Spleen (tissue), 11 donors: ENCODE measurements around the gene STX8. TPM values are rescaled to one million over a fixed set of nuclear protein-coding genes. Genes with fewer than 3 reads are reported as not detected.

ENCODE experiments used
- DNase-seq: peaks from one replicate; pipeline ENCODE4 v3.0.0-alpha.2; 2020
- H3K27ac ChIP-seq, 8 donors: fragments of 200-600 bp; sonication (generic) in 7 of 8; 1 replicate in 4 of 8; 2 replicates in 4 of 8; pipeline versions ENCODE4 v1.5.0 to v1.8.0; 2016 to 2021; ENCODE audit warnings: inconsistent platforms in 4 of 8, mild to moderate bottlenecking in 4 of 8, moderate library complexity in 1 of 8
- H3K27me3 ChIP-seq, 7 donors: fragments of 200-600 bp; sonication (generic) in 6 of 7; replicated peaks in 1 of 7; 1 replicate in 4 of 7; 2 replicates in 3 of 7; pipeline versions ENCODE4 v1.5.0 to v1.8.0; 2016 to 2021; ENCODE audit warnings: inconsistent platforms in 3 of 7, mild to moderate bottlenecking in 1 of 7
- H3K36me3 ChIP-seq, 6 donors: fragments of 200-600 bp; sonication (generic) in 5 of 6; 1 replicate in 4 of 6; 2 replicates in 2 of 6; pipeline versions ENCODE4 v1.5.0 to v1.8.0; 2016 to 2021; ENCODE audit warnings: inconsistent platforms in 2 of 6
- H3K4me1 ChIP-seq, 6 donors: fragments of 200-600 bp; sonication (generic) in 5 of 6; 1 replicate in 3 of 6; 2 replicates in 3 of 6; pipeline versions ENCODE4 v1.5.0 to v1.8.0; 2016 to 2021; ENCODE audit warnings: inconsistent platforms in 3 of 6
- H3K4me3 ChIP-seq, 8 donors: fragments of 200-600 bp; sonication (generic) in 7 of 8; 1 replicate in 4 of 8; 2 replicates in 4 of 8; pipeline versions ENCODE4 v1.5.0 to v1.8.0; 2016 to 2021; ENCODE audit warnings: inconsistent platforms in 4 of 8, mild to moderate bottlenecking in 4 of 8, moderate library complexity in 2 of 8
- H3K9me3 ChIP-seq, 8 donors: fragments of 200-600 bp; sonication (generic) in 7 of 8; 1 replicate in 4 of 8; 2 replicates in 4 of 8; pipeline versions ENCODE4 v1.5.0 to v1.8.0; 2016 to 2021; ENCODE audit warnings: inconsistent platforms in 4 of 8
- CTCF ChIP-seq, 11 experiments: fragments of 200-600 bp in 7 of 11; fragments of 450-650 bp in 4 of 11; sonication (generic) in 4 of 11; IDR thresholded peaks in 8 of 11; conservative IDR thresholded peaks in 3 of 11; 1 replicate in 7 of 11; 2 replicates in 4 of 11; pipeline versions ENCODE4 v1.4.0 to v1.8.0; 2016 to 2021; ENCODE audit warnings: antibody characterized with exemption in 11 of 11, inconsistent platforms in 4 of 11, mild to moderate bottlenecking in 1 of 11
- POLR2A ChIP-seq, 3 donors: fragments of 450-650 bp; IDR thresholded peaks; one replicate each; pipeline ENCODE4 v1.5.1; 2017; ENCODE audit warnings: antibody characterized with exemption in 3 of 3, mild to moderate bottlenecking in 1 of 3
- POLR2AphosphoS5 ChIP-seq, 3 donors: sonication (generic); formaldehyde crosslinking; IDR thresholded peaks; one replicate each; pipeline ENCODE4 v1.5.1; 2017; ENCODE audit warnings: antibody characterized with exemption in 3 of 3
- WGBS, 5 donors: extraction: QIAGEN DNeasy Blood & Tissue Kit in 3 of 5; methylation state at CpG; one replicate each; pipeline versions ENCODE4 v1.1.5 to v1.1.7; 2013 to 2018; 5-methylcytosine and 5-hydroxymethylcytosine counted together
- intact Hi-C: fragments of 100-400 bp; cut with DNase I; formaldehyde crosslinking; loops from one replicate; pipeline ENCODE4 v1.15.0; 2023; ENCODE audit warnings: low total_unique reads
- polyA plus RNA-seq, 3 donors: library from polyadenylated mRNA; stranded (reverse); fragments of 200-250 nt; gene quantifications; one replicate each; pipeline ENCODE4 v1.2.1, GENCODE V29; 2013
- total RNA-seq, 7 donors: library from RNA; depleted of rRNA in 3 of 7; stranded (reverse); fragments of >200 nt in 3 of 7; fragmentation: NEBNext Ultra II Directional in 4 of 7; extraction: Animal tissue kit (Norgen Biotek cat#: 25700) in 4 of 7; gene quantifications; one replicate each; pipeline versions ENCODE4 v1.1.0 to v1.2.1, GENCODE V29; 2016 to 2021
- donor health status: healthy with polysubstance abuse.
- donor health status: DM: no; HTN: no; CAD: no; lungs with moderate emphysema.
- donor health status: DM: no; HTN: no; CAD: no.
- donor health status: Bipolar disorder and iron deficiency.
- donor health status: healthy.
- donor health status: DM: no; HTN: no; CAD: no.
- donor health status: DM: yes; HTN: yes; CAD: no.

Gene STX8
- total and polyA plus RNA-seq, 10 donors = 37.3 to 59.8 (median 48.9) TPM

DNA sequence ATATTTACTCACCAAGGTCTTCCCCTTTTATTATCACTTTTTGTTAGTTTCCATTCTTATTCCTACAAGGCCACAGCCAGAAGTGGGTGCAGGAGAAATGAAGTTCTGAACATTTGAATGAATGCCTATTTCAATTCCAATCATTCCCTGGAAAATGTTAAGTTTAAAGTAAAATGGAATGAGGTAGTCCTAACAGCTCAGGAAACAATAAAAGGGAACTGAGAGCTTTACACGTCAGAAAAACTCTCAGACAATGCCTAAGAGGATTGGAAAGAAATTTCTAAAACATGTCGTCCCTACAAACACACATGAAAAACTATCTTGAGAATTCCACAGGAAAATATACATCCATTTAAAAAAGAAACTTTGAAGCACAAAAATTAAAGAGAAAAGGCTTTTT, 238.8 kb downstream of the STX8 start:
- Histone ChIP-seq H3K4me3 (no peak overlapping the region), H3K27ac (no peak overlapping the region), H3K27me3 (no peaks in the 10 kb centered on the region), H3K36me3 (peaks cover 0 to 15% (median 0%) of the 10 kb centered on the region in 6 donors), H3K9me3 (peaks cover 3 to 37% (median 19%) of the 10 kb centered on the region in 8 donors), H3K4me1 (no peaks in the 10 kb centered on the region)
- WGBS, 5 donors = 55 to 67% (median 61%) methylated on average over 2 of the region's 2 CpGs
- intact Hi-C loops = no loop called here
- no peak for DNase-seq
- TF ChIP-seq POLR2AphosphoS5 (IDR thresholded peaks at IDR 0.05) (no peak), POLR2A (IDR thresholded peaks at IDR 0.05) (no peak), CTCF (IDR thresholded peaks at IDR 0.05 in 8 of 11, conservative IDR thresholded peaks at IDR 0.05 in 3 of 11) (no peak)

- no peaks in the 10 kb centered on the region for H3K4me1 ChIP-seq
- TF ChIP-seq POLR2AphosphoS5 (IDR thresholded peaks at IDR 0.05) (no peak), POLR2A (IDR thresholded peaks at IDR 0.05) (no peak), CTCF (IDR thresholded peaks at IDR 0.05 in 8 of 11, conservative IDR thresholded peaks at IDR 0.05 in 3 of 11) (no peak)
- 85 to 88% (median 86%) methylated on average over 10 of the region's 10 CpGs for WGBS, 5 donors
- peaks cover 3 to 37% (median 19%) of the 10 kb centered on the region in 8 donors for H3K9me3 ChIP-seq
- H3K27me3 ChIP-seq = no peaks in the 10 kb centered on the region
- no peak overlapping the region for H3K4me3 ChIP-seq
- no peak overlapping the region for H3K27ac ChIP-seq
- no peak for DNase-seq
- peaks cover 0 to 15% (median 0%) of the 10 kb centered on the region in 6 donors for H3K36me3 ChIP-seq
- intact Hi-C loops = no loop called here
Measured at GRCh38 chr17:9334536-9335446, 240.8 kb downstream of the STX8 start.

GRCh38 chr17:9332132-9332494, 243.5 kb downstream of the STX8 start:
- intact Hi-C loops = no loop called here
- H3K4me1 ChIP-seq = no peaks in the 10 kb centered on the region
- H3K27ac ChIP-seq = no peak overlapping the region
- no peak for DNase-seq
- H3K4me3 ChIP-seq = no peak overlapping the region
- H3K27me3 ChIP-seq = no peaks in the 10 kb centered on the region
- WGBS, 5 donors = 89 to 97% (median 96%) methylated on average over 6 of the region's 6 CpGs
- peaks cover 0 to 15% (median 0%) of the 10 kb centered on the region in 6 donors for H3K36me3 ChIP-seq
- peaks cover 3 to 30% (median 19%) of the 10 kb centered on the region in 8 donors for H3K9me3 ChIP-seq
- TF ChIP-seq CTCF (IDR thresholded peaks at IDR 0.05 in 8 of 11, conservative IDR thresholded peaks at IDR 0.05 in 3 of 11) (no peak), POLR2AphosphoS5 (IDR thresholded peaks at IDR 0.05) (no peak)
